ENCODE measurements around the gene SLC16A6.
A peak's percentile ranks its signal among the peaks of the same experiment; 100 is the strongest.
"Not testable (repeated sequence)": the region's sequence is repeated elsewhere in the genome, so short reads cannot be mapped to it uniquely, and the experiment has no call there.

Gene SLC16A6

GRCh38 chr17:68293490-68294195 lies 2.7 kb upstream of the SLC16A6 start:
- Histone ChIP-seq H3K4me1 (ENCODE audit: control insufficient read depth, insufficient read depth, low read length) (peaks cover 5% of the 10 kb centered on the region), H3K27me3 (ENCODE audit: control insufficient read depth, insufficient read depth, low read length) (peaks cover 9% of the 10 kb centered on the region), H3K9ac (ENCODE audit: low read length) (no peak overlapping the region), H3K36me3 (ENCODE audit: control insufficient read depth, insufficient read depth, low read length) (no peaks in the 10 kb centered on the region), H3K27ac (ENCODE audit: low read depth, low read length) (no peak overlapping the region), H3K4me3 (ENCODE audit: low read length) (no peak overlapping the region)

GRCh38 chr17:68292689-68293040 lies 1.7 kb upstream of the SLC16A6 start:
- H3K4me3 ChIP-seq (ENCODE audit: low read length) = peak overlapping the region; percentile 66
- no peak overlapping the region for H3K27ac ChIP-seq (ENCODE audit: low read depth, low read length)
- peaks cover 9% of the 10 kb centered on the region for H3K27me3 ChIP-seq (ENCODE audit: control insufficient read depth, insufficient read depth, low read length)
- H3K36me3 ChIP-seq (ENCODE audit: control insufficient read depth, insufficient read depth, low read length) = no peaks in the 10 kb centered on the region
- peaks cover 5% of the 10 kb centered on the region for H3K4me1 ChIP-seq (ENCODE audit: control insufficient read depth, insufficient read depth, low read length)
- H3K9ac ChIP-seq (ENCODE audit: low read length) = no peak overlapping the region

GRCh38 chr17:68291836-68292688 lies 1.1 kb upstream of the SLC16A6 start:
- no peaks in the 10 kb centered on the region for H3K36me3 ChIP-seq (ENCODE audit: control insufficient read depth, insufficient read depth, low read length)
- H3K27ac ChIP-seq (ENCODE audit: low read depth, low read length) = peak overlapping the region; percentile 8
- H3K9ac ChIP-seq (ENCODE audit: low read length) = peak overlapping the region; percentile 59
- H3K27me3 ChIP-seq (ENCODE audit: control insufficient read depth, insufficient read depth, low read length) = peaks cover 9% of the 10 kb centered on the region
- H3K4me1 ChIP-seq (ENCODE audit: control insufficient read depth, insufficient read depth, low read length) = peaks cover 5% of the 10 kb centered on the region
- peak overlapping the region; percentile 66 for H3K4me3 ChIP-seq (ENCODE audit: low read length)

GRCh38 chr17:68290268-68290954 lies 516 bp downstream of the SLC16A6 start:
- Histone ChIP-seq H3K4me1 (ENCODE audit: control insufficient read depth, insufficient read depth, low read length) (peaks cover 5% of the 10 kb centered on the region), H3K9ac (ENCODE audit: low read length) (no peak overlapping the region), H3K36me3 (ENCODE audit: control insufficient read depth, insufficient read depth, low read length) (no peaks in the 10 kb centered on the region), H3K4me3 (ENCODE audit: low read length) (peak overlapping the region; percentile 58), H3K27ac (ENCODE audit: low read depth, low read length) (no peak overlapping the region), H3K27me3 (ENCODE audit: control insufficient read depth, insufficient read depth, low read length) (peaks cover 9% of the 10 kb centered on the region)

- H3K36me3 ChIP-seq (ENCODE audit: control insufficient read depth, insufficient read depth, low read length) = no peaks in the 10 kb centered on the region
- no peak overlapping the region for H3K9ac ChIP-seq (ENCODE audit: low read length)
- no peak overlapping the region for H3K27ac ChIP-seq (ENCODE audit: low read depth, low read length)
- no peak overlapping the region for H3K4me3 ChIP-seq (ENCODE audit: low read length)
- peaks cover 5% of the 10 kb centered on the region for H3K4me1 ChIP-seq (ENCODE audit: control insufficient read depth, insufficient read depth, low read length)
- H3K27me3 ChIP-seq (ENCODE audit: control insufficient read depth, insufficient read depth, low read length) = peaks cover 9% of the 10 kb centered on the region
These were observed 1.0 kb downstream of the SLC16A6 start for GRCh38 chr17:68289936-68290267.

GRCh38 chr17:68289473-68289872 lies 1.5 kb downstream of the SLC16A6 start:
- Histone ChIP-seq H3K4me3 (ENCODE audit: low read length) (no peak overlapping the region), H3K36me3 (ENCODE audit: control insufficient read depth, insufficient read depth, low read length) (no peaks in the 10 kb centered on the region), H3K9ac (ENCODE audit: low read length) (no peak overlapping the region), H3K4me1 (ENCODE audit: control insufficient read depth, insufficient read depth, low read length) (peaks cover 5% of the 10 kb centered on the region), H3K27me3 (ENCODE audit: control insufficient read depth, insufficient read depth, low read length) (peaks cover 9% of the 10 kb centered on the region), H3K27ac (ENCODE audit: low read depth, low read length) (no peak overlapping the region)

- no peak overlapping the region for H3K27ac ChIP-seq (ENCODE audit: low read depth, low read length)
- H3K27me3 ChIP-seq (ENCODE audit: control insufficient read depth, insufficient read depth, low read length) = peaks cover 6% of the 10 kb centered on the region
- H3K4me3 ChIP-seq (ENCODE audit: low read length) = no peak overlapping the region
- H3K36me3 ChIP-seq (ENCODE audit: control insufficient read depth, insufficient read depth, low read length) = no peaks in the 10 kb centered on the region
- H3K9ac ChIP-seq (ENCODE audit: low read length) = no peak overlapping the region
- H3K4me1 ChIP-seq (ENCODE audit: control insufficient read depth, insufficient read depth, low read length) = peaks cover 5% of the 10 kb centered on the region
These were observed 2.1 kb downstream of the SLC16A6 start for GRCh38 chr17:68288804-68289203.

- H3K36me3 ChIP-seq (ENCODE audit: control insufficient read depth, insufficient read depth, low read length) = no peaks in the 10 kb centered on the region
- H3K9ac ChIP-seq (ENCODE audit: low read length) = no peak overlapping the region
- peaks cover 5% of the 10 kb centered on the region for H3K4me1 ChIP-seq (ENCODE audit: control insufficient read depth, insufficient read depth, low read length)
- no peak overlapping the region for H3K27ac ChIP-seq (ENCODE audit: low read depth, low read length)
- H3K4me3 ChIP-seq (ENCODE audit: low read length) = no peak overlapping the region
- peaks cover 4% of the 10 kb centered on the region for H3K27me3 ChIP-seq (ENCODE audit: control insufficient read depth, insufficient read depth, low read length)
These were observed 2.6 kb downstream of the SLC16A6 start for GRCh38 chr17:68288375-68288774.

GRCh38 chr17:68281965-68282364 lies 9.0 kb downstream of the SLC16A6 start:
- H3K36me3 ChIP-seq (ENCODE audit: control insufficient read depth, insufficient read depth, low read length); H3K4me3 ChIP-seq (ENCODE audit: low read length); H3K27me3 ChIP-seq (ENCODE audit: control insufficient read depth, insufficient read depth, low read length); H3K27ac ChIP-seq (ENCODE audit: low read depth, low read length); H3K9ac ChIP-seq (ENCODE audit: low read length); H3K4me1 ChIP-seq (ENCODE audit: control insufficient read depth, insufficient read depth, low read length): not testable (repeated sequence)

- no peaks in the 10 kb centered on the region for H3K4me1 ChIP-seq (ENCODE audit: control insufficient read depth, insufficient read depth, low read length)
- H3K4me3 ChIP-seq (ENCODE audit: low read length) = no peak overlapping the region
- no peak overlapping the region for H3K9ac ChIP-seq (ENCODE audit: low read length)
- no peaks in the 10 kb centered on the region for H3K36me3 ChIP-seq (ENCODE audit: control insufficient read depth, insufficient read depth, low read length)
- H3K27ac ChIP-seq (ENCODE audit: low read depth, low read length) = no peak overlapping the region
- no peaks in the 10 kb centered on the region for H3K27me3 ChIP-seq (ENCODE audit: control insufficient read depth, insufficient read depth, low read length)
These were observed 13.1 kb downstream of the SLC16A6 start for GRCh38 chr17:68277807-68278206.

GRCh38 chr17:68276339-68276738 lies 14.6 kb downstream of the SLC16A6 start:
- not testable (repeated sequence) for H3K4me3 ChIP-seq (ENCODE audit: low read length); H3K27me3 ChIP-seq (ENCODE audit: control insufficient read depth, insufficient read depth, low read length); H3K9ac ChIP-seq (ENCODE audit: low read length); H3K4me1 ChIP-seq (ENCODE audit: control insufficient read depth, insufficient read depth, low read length); H3K27ac ChIP-seq (ENCODE audit: low read depth, low read length); H3K36me3 ChIP-seq (ENCODE audit: control insufficient read depth, insufficient read depth, low read length)

GRCh38 chr17:68273722-68274121 lies 17.2 kb downstream of the SLC16A6 start:
- H3K27ac ChIP-seq (ENCODE audit: low read depth, low read length) = no peak overlapping the region

More at GRCh38 chr17:68273722-68274121, 17.2 kb downstream of the SLC16A6 start:
- H3K9ac ChIP-seq (ENCODE audit: low read length) = no peak overlapping the region
- H3K4me1 ChIP-seq (ENCODE audit: control insufficient read depth, insufficient read depth, low read length) = no peaks in the 10 kb centered on the region
- H3K27me3 ChIP-seq (ENCODE audit: control insufficient read depth, insufficient read depth, low read length) = no peaks in the 10 kb centered on the region
- H3K4me3 ChIP-seq (ENCODE audit: low read length) = no peak overlapping the region
- H3K36me3 ChIP-seq (ENCODE audit: control insufficient read depth, insufficient read depth, low read length) = no peaks in the 10 kb centered on the region
